HCT116 (cell line): ENCODE results near the gene MAGEA2. TPM values are rescaled to one million over a fixed set of nuclear protein-coding genes. Genes with fewer than 3 reads are reported as not detected.
"Not testable (repeated sequence)": the region's sequence is repeated elsewhere in the genome, so short reads cannot be mapped to it uniquely, and the experiment has no call there.

Source experiments
- ATAC-seq: fragments of 200-7000 bp; cut with Tn5 transposase; 2 replicates; pipeline ENCODE4 v1.9.1; 2020; ENCODE audit warnings: mild to moderate bottlenecking, moderate library complexity
- BruUV-seq: library from RNA; stranded (reverse); fragments of 400-500 nt; replicated peaks from 2 replicates; lab custom pipeline; 2021; lab: Mats Ljungman, UMichigan
- CTCF ChIA-PET: fragments of 300-600 bp; sonication (Branson Sonifier 250); formaldehyde crosslinking; loops from one replicate; lab custom pipeline; 2021; ENCODE audit warnings: antibody characterized with exemption; lab: Charles Lee
- POLR2A ChIA-PET: fragments of 300-600, 350-600 bp; sonication (Branson Sonifier 250); formaldehyde crosslinking; loops from one replicate; lab custom pipeline; 2021; ENCODE audit warnings: antibody characterized with exemption; lab: Charles Lee
- RAD21 ChIA-PET, 2 experiments: fragments of 300-600 bp; sonication (Branson Sonifier 250); formaldehyde crosslinking; loops; one replicate each; lab custom pipeline; 2023; ENCODE audit warnings: low total read pairs in 2 of 2; ENCODE audit not compliant: uncharacterized antibody in 2 of 2, unreplicated experiment in 2 of 2, low non-redundant PET in 1 of 2; lab: Charles Lee
- DNase-seq: peaks from one replicate; pipeline ENCODE4 v3.0.0-alpha.2; 2010; ENCODE audit warnings: low read depth, low spot score
- H2AFZ ChIP-seq: fragments of 200-600 bp; shearing (Covaris generic), sonication (generic); 2 replicates; pipeline ENCODE4 v1.6.1; 2017; ENCODE audit warnings: low read depth, mixed run types, mixed read lengths, antibody characterized with exemption, low read length; ENCODE audit not compliant: poor library complexity, severe bottlenecking
- H3K27ac ChIP-seq: 2 replicates; pipeline ENCODE4 v1.5.1; 2012; ENCODE audit warnings: low read depth, low read length
- H3K27me3 ChIP-seq: fragments of 200-600 bp; sonication (generic); 2 replicates; pipeline ENCODE4 v1.6.1; 2016; ENCODE audit warnings: mixed run types, low read length, mixed read lengths; ENCODE audit not compliant: insufficient read depth
- H3K36me3 ChIP-seq, 2 experiments: fragments of 200-500 bp in 1 of 2; fragments of 200-600 bp in 1 of 2; sonication (Bioruptor generic) in 1 of 2; sonication (generic) in 1 of 2; 2 replicates each; pipeline versions ENCODE4 v1.5.1 to v1.6.1; 2014 to 2016; ENCODE audit warnings: low read length in 2 of 2, inconsistent platforms in 1 of 2, mixed read lengths in 1 of 2, mixed run types in 1 of 2; ENCODE audit not compliant: insufficient read depth in 2 of 2, control insufficient read depth in 1 of 2
- H3K4me1 ChIP-seq, 2 experiments: fragments of 200-600 bp in 1 of 2; sonication (generic) in 1 of 2; 2 replicates each; pipeline versions ENCODE4 v1.5.1 to v1.6.1; 2012 to 2017; ENCODE audit warnings: low read length in 2 of 2, inconsistent platforms in 1 of 2, mild to moderate bottlenecking in 1 of 2, mixed read lengths in 1 of 2, mixed run types in 1 of 2, moderate library complexity in 1 of 2; ENCODE audit not compliant: insufficient read depth in 2 of 2, control insufficient read depth in 1 of 2
- H3K4me2 ChIP-seq: fragments of 200-600 bp; sonication (generic); 2 replicates; pipeline ENCODE4 v1.6.1; 2017; ENCODE audit warnings: mixed run types, low read length, mixed read lengths
- H3K4me3 ChIP-seq, 2 experiments: fragments of 200-600 bp in 1 of 2; sonication (generic) in 1 of 2; replicated peaks in 1 of 2; 2 replicates each; pipeline ENCODE4 v1.5.1; 2011 to 2016; ENCODE audit warnings: low read length in 2 of 2, control low read depth in 1 of 2, low read depth in 1 of 2, mild to moderate bottlenecking in 1 of 2, mixed read lengths in 1 of 2, mixed run types in 1 of 2
- H3K79me2 ChIP-seq: fragments of 200-600 bp; sonication (generic); 2 replicates; pipeline ENCODE4 v1.6.1; 2017; ENCODE audit warnings: mild to moderate bottlenecking, mixed run types, low read length, moderate library complexity, mixed read lengths; ENCODE audit not compliant: insufficient read depth
- H3K9ac ChIP-seq: fragments of 200-600 bp; sonication (generic); 2 replicates; pipeline ENCODE4 v1.6.1; 2016; ENCODE audit warnings: low read length, mixed read lengths
- H3K9me2 ChIP-seq: fragments of 200-600 bp; sonication (generic), shearing (Covaris generic); 2 replicates; pipeline ENCODE4 v1.6.1; 2017; ENCODE audit warnings: mixed run types, mild to moderate bottlenecking, moderate library complexity; ENCODE audit not compliant: insufficient read depth
- H3K9me3 ChIP-seq, 2 experiments: fragments of 200-500 bp in 1 of 2; fragments of 200-600 bp in 1 of 2; sonication (Bioruptor generic) in 1 of 2; sonication (generic) in 1 of 2; 2 replicates each; pipeline ENCODE4 v1.6.1; 2014 to 2017; ENCODE audit warnings: low read length in 2 of 2, mixed read lengths in 2 of 2, inconsistent platforms in 1 of 2, low read depth in 1 of 2, mild to moderate bottlenecking in 1 of 2, mixed run types in 1 of 2, moderate library complexity in 1 of 2; ENCODE audit not compliant: control insufficient read depth in 1 of 2, insufficient read depth in 1 of 2
- H4K20me1 ChIP-seq: fragments of 200-600 bp; sonication (generic), shearing (Covaris generic); 2 replicates; pipeline ENCODE4 v1.6.1; 2017; ENCODE audit warnings: mixed run types, mild to moderate bottlenecking, moderate library complexity; ENCODE audit not compliant: insufficient read depth
- CBX3 ChIP-seq: IDR thresholded peaks from 2 replicates; pipeline ENCODE4 v1.6.1; 2012; ENCODE audit warnings: low read depth
- JUND ChIP-seq: IDR thresholded peaks from 2 replicates; pipeline ENCODE4 v1.6.1; 2012
- ZNF274 ChIP-seq: fragments of 200-500 bp; sonication (Bioruptor generic); IDR thresholded peaks from 2 replicates; pipeline ENCODE4 v1.6.1; 2014; ENCODE audit warnings: mild to moderate bottlenecking, low read depth, low read length, inconsistent platforms
- intact Hi-C: fragments of 100-400 bp; cut with micrococcal nuclease; formaldehyde crosslinking; loops from 2 replicates; pipeline ENCODE4 v1.10.0; 2022
- total RNA-seq: library from RNA; stranded (reverse); gene quantifications from one replicate; pipeline ENCODE4 v1.2.1, GENCODE V29; 2021; ENCODE audit not compliant: unreplicated experiment

The MAGEA2 gene
- total RNA-seq, 1 experiment from 2014 or later = 48.1 TPM

GRCh38 chrX:152738560-152738959, 15.1 kb downstream of the MAGEA2 start:
- ChIA-PET POLR2A (no interaction called here), RAD21 (no interaction called here), CTCF (no interaction called here)
- H3K4me3 ChIP-seq = no peak overlapping the region
- no peaks in the 10 kb centered on the region for H4K20me1 ChIP-seq
- DNase-seq (no peak), ATAC-seq (no peak)
- H3K27me3 ChIP-seq = no peaks in the 10 kb centered on the region
- H2AFZ ChIP-seq = no peak overlapping the region
- H3K9ac ChIP-seq = no peak overlapping the region
- intact Hi-C loops = no loop called here
- H3K4me2 ChIP-seq = no peak overlapping the region
- no peaks in the 10 kb centered on the region for H3K4me1 ChIP-seq
- H3K9me2 ChIP-seq = no peaks in the 10 kb centered on the region
- H3K27ac ChIP-seq = no peak overlapping the region
- no peaks in the 10 kb centered on the region for H3K79me2 ChIP-seq
- BruUV-seq = no TSS peak
- H3K9me3 ChIP-seq = no peaks in the 10 kb centered on the region
- H3K36me3 ChIP-seq = no peaks in the 10 kb centered on the region
- TF ChIP-seq CBX3 = no peak
- no peak for TF ChIP-seq ZNF274
- TF ChIP-seq JUND = no peak

- H3K9ac ChIP-seq, H3K27me3 ChIP-seq, H3K79me2 ChIP-seq, H4K20me1 ChIP-seq, H3K27ac ChIP-seq, intact Hi-C loops, BruUV-seq, ATAC-seq, H3K9me2 ChIP-seq, H3K4me2 ChIP-seq, DNase-seq, CTCF ChIA-PET, H3K4me3 ChIP-seq, H2AFZ ChIP-seq, H3K36me3 ChIP-seq, RAD21 ChIA-PET, POLR2A ChIA-PET, H3K9me3 ChIP-seq, H3K4me1 ChIP-seq: not testable (repeated sequence)
Observed at GRCh38 chrX:152736528-152736927, 17.1 kb downstream of the MAGEA2 start.
